HepG2 (cell line): ENCODE results near the gene FIGLA. TPM values are rescaled to one million over a fixed set of nuclear protein-coding genes. Genes with fewer than 3 reads are reported as not detected.

ENCODE experiments used
- ATAC-seq: fragments of 200-7000 bp; cut with Tn5 transposase; 3 replicates; pipeline ENCODE4 v1.9.1; 2020; ENCODE audit warnings: mild to moderate bottlenecking, moderate library complexity
- BruUV-seq: library from RNA; stranded (reverse); fragments of 400-500 nt; replicated peaks from 2 replicates; lab custom pipeline; 2021; lab: Mats Ljungman, UMichigan
- CTCF ChIA-PET: fragments of 300-600 bp; formaldehyde crosslinking; extraction: SDS; loops from one replicate; lab custom pipeline; 2021; ENCODE audit warnings: low total read pairs, inconsistent platforms, low intra/inter-chr PET ratio; lab: Yijun Ruan, JAX
- POLR2A ChIA-PET: fragments of 350-600 bp; sonication (Branson Sonifier 250); formaldehyde crosslinking; loops from one replicate; lab custom pipeline; 2020; ENCODE audit warnings: antibody characterized with exemption, inconsistent platforms; lab: Yijun Ruan, JAX
- DNase-seq: peaks from one replicate; pipeline ENCODE4 v3.0.0-alpha.2; 2015; ENCODE audit warnings: low spot score
- FAIRE-seq: peaks from 3 replicates; lab custom pipeline; 2011; peaks lifted over from hg19 to GRCh38; lab: Jason Lieb, UNC
- H2AFZ ChIP-seq: one replicate; pipeline ENCODE4 v1.6.1; 2011; ENCODE audit warnings: low read length, inconsistent platforms
- H3K27ac ChIP-seq: fragments of 300-600 bp; 3 replicates; pipeline ENCODE4 v1.8.0; 2011; ENCODE audit warnings: mixed run types, mild to moderate bottlenecking, mixed read lengths, low read length, inconsistent platforms; ENCODE audit not compliant: insufficient read depth; ENCODE audit errors: extremely low read length
- H3K27me3 ChIP-seq, 2 experiments: fragments of 200-600 bp in 1 of 2; 2 replicates in 1 of 2; 3 replicates in 1 of 2; pipeline versions ENCODE4 v1.6.0 to v1.8.0; 2011; ENCODE audit warnings: low read length in 2 of 2, mild to moderate bottlenecking in 2 of 2, moderate library complexity in 2 of 2, inconsistent platforms in 1 of 2; ENCODE audit not compliant: insufficient read depth in 2 of 2, control insufficient read depth in 1 of 2
- H3K36me3 ChIP-seq, 2 experiments: fragments of 200-600 bp in 1 of 2; replicated peaks in 1 of 2; 2 replicates in 1 of 2; 3 replicates in 1 of 2; pipeline versions ENCODE4 v1.5.1 to v1.8.0; 2011; ENCODE audit warnings: low read length in 2 of 2, inconsistent platforms in 1 of 2; ENCODE audit not compliant: insufficient read depth in 2 of 2, control insufficient read depth in 1 of 2
- H3K4me1 ChIP-seq: 2 replicates; pipeline ENCODE4 v1.5.1; 2012; ENCODE audit warnings: low read length, inconsistent platforms; ENCODE audit not compliant: insufficient read depth
- H3K4me2 ChIP-seq: 2 replicates; pipeline ENCODE4 v1.6.0; 2011; ENCODE audit warnings: low read depth, low read length, inconsistent platforms
- H3K4me3 ChIP-seq, 3 experiments: fragments of 200-600 bp in 1 of 3; sonication (generic), shearing (Covaris generic) in 1 of 3; replicated peaks in 1 of 3; 2 replicates each; pipeline ENCODE4 v1.5.1; 2011 to 2016; ENCODE audit warnings: low read length in 3 of 3, inconsistent platforms in 2 of 3, low read depth in 2 of 3, mild to moderate bottlenecking in 2 of 3, control low read depth in 1 of 3, mixed read lengths in 1 of 3; ENCODE audit not compliant: insufficient read depth in 1 of 3
- H3K79me2 ChIP-seq: one replicate; pipeline ENCODE4 v1.6.1; 2011; ENCODE audit warnings: low read length, inconsistent platforms; ENCODE audit not compliant: insufficient read depth
- H3K9ac ChIP-seq: 2 replicates; pipeline ENCODE4 v1.6.0; 2011; ENCODE audit warnings: mild to moderate bottlenecking, low read depth, low read length, inconsistent platforms; ENCODE audit not compliant: insufficient read depth
- H3K9me3 ChIP-seq: 2 replicates; pipeline ENCODE4 v1.5.1; 2012; ENCODE audit warnings: mild to moderate bottlenecking, low read length
- H4K20me1 ChIP-seq: 2 replicates; pipeline ENCODE4 v1.6.0; 2011; ENCODE audit warnings: inconsistent platforms, mild to moderate bottlenecking, low read length, moderate library complexity; ENCODE audit not compliant: insufficient read depth
- AKAP8 ChIP-seq: sonication (generic); formaldehyde crosslinking; IDR thresholded peaks from 2 replicates; pipeline ENCODE4 v1.5.1; 2020; ENCODE audit warnings: mild to moderate bottlenecking, missing genetic modification reagents
- CREM ChIP-seq, 2 experiments: sonication (generic) in 1 of 2; formaldehyde crosslinking in 1 of 2; IDR thresholded peaks; 2 replicates each; pipeline versions ENCODE4 v1.4.0 to v1.6.1; 2016 to 2020; ENCODE audit warnings: antibody characterized with exemption in 1 of 2, mild to moderate bottlenecking in 1 of 2, missing genetic modification reagents in 1 of 2
- DR1 ChIP-seq: sonication (generic); formaldehyde crosslinking; IDR thresholded peaks from 2 replicates; pipeline ENCODE4 v1.8.0; 2021; ENCODE audit warnings: mild to moderate bottlenecking, missing genetic modification reagents, inconsistent platforms
- EP300 ChIP-seq, 3 experiments: sonication (generic) in 1 of 3; formaldehyde crosslinking in 1 of 3; IDR thresholded peaks; 2 replicates each; pipeline versions ENCODE4 v1.5.1 to v1.6.1; 2011 to 2020; ENCODE audit warnings: low read depth in 2 of 3, low read length in 2 of 3, borderline replicate concordance in 1 of 3, improper control_type of control experiment in 1 of 3, mild to moderate bottlenecking in 1 of 3, missing genetic modification reagents in 1 of 3, moderate library complexity in 1 of 3
- EZH2 ChIP-seq: conservative IDR thresholded peaks from 2 replicates; pipeline ENCODE4 v1.6.1; 2012; ENCODE audit warnings: mild to moderate bottlenecking, low read depth, low read length, moderate library complexity
- HDAC2 ChIP-seq: sonication (generic); formaldehyde crosslinking; IDR thresholded peaks from 2 replicates; pipeline ENCODE4 v1.4.0; 2020; ENCODE audit warnings: missing genetic modification reagents
- HNRNPK ChIP-seq: fragments of 200-400 bp; formaldehyde crosslinking; IDR thresholded peaks from 2 replicates; pipeline ENCODE4 v1.6.1; 2018; ENCODE audit warnings: low read length, low read depth, moderate library complexity, mild to moderate bottlenecking; ENCODE audit not compliant: poor library complexity, severe bottlenecking
- NCOA1 ChIP-seq: sonication (generic); formaldehyde crosslinking; IDR thresholded peaks from 2 replicates; pipeline ENCODE4 v1.9.0; 2021; ENCODE audit warnings: missing genetic modification reagents
- NFIB ChIP-seq: sonication (generic); formaldehyde crosslinking; IDR thresholded peaks from 2 replicates; pipeline ENCODE4 v1.9.0; 2021; ENCODE audit warnings: missing genetic modification reagents, mild to moderate bottlenecking, borderline replicate concordance
- NFKBIZ ChIP-seq: IDR thresholded peaks from 2 replicates; pipeline ENCODE4 v1.6.1; 2018; ENCODE audit warnings: missing genetic modification reagents, missing compliant biosample characterization
- NKX3-1 ChIP-seq: sonication (generic); formaldehyde crosslinking; IDR thresholded peaks from 2 replicates; pipeline ENCODE4 v1.5.0; 2020; ENCODE audit warnings: missing genetic modification reagents
- SATB2 ChIP-seq: sonication (generic); formaldehyde crosslinking; IDR thresholded peaks from 2 replicates; pipeline ENCODE4 v1.5.0; 2020; ENCODE audit warnings: missing genetic modification reagents
- SSRP1 ChIP-seq: IDR thresholded peaks from 2 replicates; pipeline ENCODE4 v1.6.1; 2016; ENCODE audit warnings: control low read depth
- STAT5B ChIP-seq: sonication (generic); formaldehyde crosslinking; IDR thresholded peaks from 2 replicates; pipeline ENCODE4 v1.4.0; 2020; ENCODE audit warnings: missing genetic modification reagents
- ZBTB8A ChIP-seq: sonication (generic); formaldehyde crosslinking; IDR thresholded peaks from 2 replicates; pipeline ENCODE4 v1.4.0; 2020; ENCODE audit warnings: mild to moderate bottlenecking, low read depth, missing genetic modification reagents, borderline replicate concordance
- ZNF225 ChIP-seq: sonication (generic); formaldehyde crosslinking; IDR thresholded peaks from 2 replicates; pipeline ENCODE4 v1.4.0; 2020; ENCODE audit warnings: mild to moderate bottlenecking, missing genetic modification reagents
- ZNF292 ChIP-seq: sonication (generic); formaldehyde crosslinking; IDR thresholded peaks from 2 replicates; pipeline ENCODE4 v1.8.1; 2022; ENCODE audit warnings: mild to moderate bottlenecking, low read depth, missing genetic modification reagents, borderline replicate concordance
- ZNF329 ChIP-seq: sonication (generic); formaldehyde crosslinking; IDR thresholded peaks from 2 replicates; pipeline ENCODE4 v1.9.0; 2021; ENCODE audit warnings: low read depth, mild to moderate bottlenecking, missing genetic modification reagents
- ZNF350 ChIP-seq: sonication (generic); formaldehyde crosslinking; IDR thresholded peaks from 2 replicates; pipeline ENCODE4 v1.4.0; 2020; ENCODE audit warnings: mild to moderate bottlenecking, low read depth, missing genetic modification reagents, borderline replicate concordance
- ZSCAN21 ChIP-seq: sonication (generic); formaldehyde crosslinking; IDR thresholded peaks from 2 replicates; pipeline ENCODE4 v1.8.0; 2022; ENCODE audit warnings: mild to moderate bottlenecking, missing genetic modification reagents, moderate library complexity, borderline replicate concordance
- ZSCAN29 ChIP-seq: sonication (generic); formaldehyde crosslinking; conservative IDR thresholded peaks from 2 replicates; pipeline ENCODE4 v1.4.0; 2020; ENCODE audit warnings: mild to moderate bottlenecking, missing genetic modification reagents
- WGBS: methylation state at CpG from one replicate; pipeline ENCODE4 v1.1.6; 2017; ENCODE audit warnings: low lambda C conversion rate; 5-methylcytosine and 5-hydroxymethylcytosine counted together
- in situ Hi-C: cut with HindIII; loops from 2 replicates; pipeline ENCODE4 v1.10.0; 2017; ENCODE audit warnings: low pct_unique_long_range_greater_than_20kb; ENCODE audit not compliant: extremely low pct_ligation_motif_present
- intact Hi-C: fragments of 100-400 bp; cut with micrococcal nuclease; formaldehyde crosslinking; loops from one replicate; pipeline ENCODE4 v1.10.0; 2022; ENCODE audit not compliant: unreplicated experiment
- polyA plus RNA-seq, 8 experiments: library from polyadenylated mRNA; depleted of rRNA in 3 of 8; stranded (reverse) in 7 of 8; unstranded in 1 of 8; fragments of >200 nt; fragmentation: Illumina TruSeq in 4 of 8; extraction: Trizol in 4 of 8; gene quantifications; 2 replicates each; pipeline versions ENCODE4 v1.2.1 to v1.2.3, GENCODE V29; 2011 to 2016; ENCODE audit warnings: low read depth in 4 of 8, missing spikeins in 1 of 8, mixed read lengths in 1 of 8; ENCODE audit not compliant: insufficient read depth in 1 of 8
- total RNA-seq, 5 experiments: library from RNA; depleted of rRNA; stranded (reverse); fragments of >200 nt; fragmentation: Illumina TruSeq; extraction: Trizol; gene quantifications; 2 replicates each; pipeline ENCODE4 v1.2.3, GENCODE V29; 2016; ENCODE audit warnings: low read depth in 1 of 5
- TF ChIP-seq, protein P1 (sequence below): sonication (generic); formaldehyde crosslinking; IDR thresholded peaks from 2 replicates; pipeline ENCODE4 v1.4.0; 2020; ENCODE audit warnings: missing genetic modification reagents

The FIGLA gene
- total and polyA plus RNA-seq, 2 of the 13 experiments (the other 11 are each of a cell fraction or from before 2014, with no cell fraction given): not detected

DNA sequence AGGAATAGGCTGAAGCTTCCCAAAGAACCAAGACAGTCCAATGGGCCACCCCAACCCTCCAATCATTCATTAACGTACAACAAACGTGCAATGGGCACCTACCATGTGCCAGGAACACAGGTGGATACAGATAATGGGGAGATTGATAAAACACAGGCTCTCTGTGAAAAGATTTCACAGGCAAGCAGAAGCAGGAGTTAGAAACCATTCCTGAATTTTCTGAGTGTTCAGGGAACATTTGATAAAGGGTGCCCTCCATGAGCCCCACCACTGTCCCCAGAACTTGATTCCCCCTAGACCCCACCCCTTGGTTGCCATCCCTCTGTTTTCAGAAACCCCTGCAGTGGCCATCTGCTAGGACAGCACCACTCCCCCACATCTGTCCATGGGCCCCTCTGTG lies 43.7 kb upstream of the FIGLA start:
- no peak for ATAC-seq
- in situ Hi-C loops: no loop called here
- intact Hi-C loops: no loop called here

DNA sequence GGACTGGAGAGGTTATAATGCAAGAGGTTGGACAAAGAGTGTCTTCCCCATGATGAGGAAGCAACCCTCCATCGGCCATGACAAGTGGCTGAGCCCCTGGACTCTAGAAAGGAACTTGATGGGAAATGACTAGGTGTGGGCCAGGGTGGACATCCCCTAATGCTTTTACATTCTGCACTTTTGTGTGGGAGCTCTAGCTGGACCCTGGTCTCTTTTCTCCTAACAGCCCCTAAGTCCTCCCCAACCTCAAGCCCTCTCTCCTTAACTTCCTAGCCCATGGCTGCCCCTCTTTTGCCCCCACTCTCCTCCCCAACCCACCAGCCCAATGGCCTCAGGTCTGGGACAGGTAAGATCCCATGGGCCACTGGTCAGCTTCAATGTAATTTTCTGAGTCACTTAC lies 42.8 kb upstream of the FIGLA start:
- ATAC-seq (no peak), FAIRE-seq (no peak), DNase-seq (no peak)
- 33% methylated on average over 1 of the region's 1 CpG for WGBS
- POLR2A ChIA-PET: no interaction called here
- BruUV-seq: no TSS peak
- intact Hi-C loops (no loop called here), in situ Hi-C loops (no loop called here)
- Histone ChIP-seq H4K20me1 (no peaks in the 10 kb centered on the region), H3K36me3 (no peaks in the 10 kb centered on the region), H3K27me3 (peaks cover 3 to 47% of the 10 kb centered on the region in 2 experiments), H3K79me2 (no peaks in the 10 kb centered on the region), H3K4me1 (peaks cover 20% of the 10 kb centered on the region), H3K9me3 (no peaks in the 10 kb centered on the region), H2AFZ (no peak overlapping the region), H3K27ac (no peak overlapping the region), H3K4me3 (no peak overlapping the region), H3K9ac (no peak overlapping the region), H3K4me2 (no peak overlapping the region)
- CTCF ChIA-PET: no interaction called here
- no peak for TF ChIP-seq ZNF329 (CRISPR knock-in tag)
- TF ChIP-seq NFIB (CRISPR knock-in tag): no peak
- no peak for TF ChIP-seq NKX3-1
- no peak for TF ChIP-seq EZH2
- no peak for TF ChIP-seq NCOA1 (CRISPR knock-in tag)
- no peak for TF ChIP-seq ZBTB8A (CRISPR knock-in tag)
- no peak for TF ChIP-seq ZNF292 (CRISPR knock-in tag)
- TF ChIP-seq ZNF350 (CRISPR knock-in tag): no peak
- TF ChIP-seq SSRP1 (CRISPR knock-in tag): no peak
- no peak for TF ChIP-seq DR1 (CRISPR knock-in tag)
- no peak for TF ChIP-seq STAT5B (CRISPR knock-in tag)
- TF ChIP-seq HNRNPK: no peak
- TF ChIP-seq, protein P1, sequence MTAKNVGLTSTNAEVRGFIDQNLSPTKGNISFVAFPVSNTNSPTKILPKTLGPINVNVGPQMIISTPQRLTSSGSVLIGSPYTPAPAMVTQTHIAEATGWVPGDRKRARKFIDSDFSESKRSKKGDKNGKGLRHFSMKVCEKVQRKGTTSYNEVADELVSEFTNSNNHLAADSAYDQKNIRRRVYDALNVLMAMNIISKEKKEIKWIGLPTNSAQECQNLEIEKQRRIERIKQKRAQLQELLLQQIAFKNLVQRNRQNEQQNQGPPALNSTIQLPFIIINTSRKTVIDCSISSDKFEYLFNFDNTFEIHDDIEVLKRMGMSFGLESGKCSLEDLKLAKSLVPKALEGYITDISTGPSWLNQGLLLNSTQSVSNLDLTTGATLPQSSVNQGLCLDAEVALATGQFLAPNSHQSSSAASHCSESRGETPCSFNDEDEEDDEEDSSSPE: no peak
- TF ChIP-seq ZNF225 (CRISPR knock-in tag): no peak
- TF ChIP-seq ZSCAN21 (CRISPR knock-in tag): no peak
- TF ChIP-seq NFKBIZ (CRISPR knock-in tag): no peak

More for the DNA sequence above, 43.7 kb upstream of the FIGLA start:
- Histone ChIP-seq H3K4me2 (no peak overlapping the region), H3K9ac (no peak overlapping the region)
- no peak for TF ChIP-seq EP300 (IDR thresholded peaks at IDR 0.05; ENCODE audit: low read depth in 2 of 2, low read length in 2 of 2)
- TF ChIP-seq EP300 (CRISPR knock-in tag; IDR thresholded peaks at IDR 0.05; ENCODE audit: borderline replicate concordance): no peak
- no peak for TF ChIP-seq SATB2 (CRISPR knock-in tag)
- no peak for TF ChIP-seq CREM (IDR thresholded peaks at IDR 0.05)
- TF ChIP-seq CREM (CRISPR knock-in tag; IDR thresholded peaks at IDR 0.05): no peak
- TF ChIP-seq HDAC2 (CRISPR knock-in tag): no peak
- TF ChIP-seq ZSCAN29: no peak
- TF ChIP-seq AKAP8 (CRISPR knock-in tag): no peak
- TF ChIP-seq, all 625 proteins: peak for 0
- FAIRE-seq (no peak), DNase-seq (no peak)
- Histone ChIP-seq H3K79me2 (no peaks in the 10 kb centered on the region), H3K9me3 (no peaks in the 10 kb centered on the region), H3K4me1 (peaks cover 20% of the 10 kb centered on the region), H3K36me3 (no peaks in the 10 kb centered on the region), H4K20me1 (no peaks in the 10 kb centered on the region), H2AFZ (no peak overlapping the region), H3K27ac (no peak overlapping the region), H3K4me3 (no peak overlapping the region), H3K27me3 (peaks cover 2 to 47% of the 10 kb centered on the region in 2 experiments)
- POLR2A ChIA-PET: no interaction called here
- WGBS: 17% methylated on average over 2 of the region's 2 CpGs
- no TSS peak for BruUV-seq
- CTCF ChIA-PET: no interaction called here
